Putamen (tissue), 1 donor: Measurements from ENCODE around the gene TPM1.

Source experiments
- DNase-seq: peaks from one replicate; pipeline ENCODE4 v3.0.0-alpha.2; 2016; ENCODE audit warnings: low spot score

Gene TPM1

GRCh38 chr15:63016234-63016633 is 26.3 kb upstream of the TPM1 start:
- DNase-seq = no peak

GRCh38 chr15:63018639-63019038 is 23.9 kb upstream of the TPM1 start:
- DNase-seq = no peak

- DNase-seq = no peak
Observed at GRCh38 chr15:63019511-63020109, 22.9 kb upstream of the TPM1 start.

- no peak for DNase-seq
Observed at GRCh38 chr15:63020128-63020527, 22.4 kb upstream of the TPM1 start.

- no peak for DNase-seq
Observed at GRCh38 chr15:63020759-63021430, 21.7 kb upstream of the TPM1 start.

GRCh38 chr15:63022181-63022580 is 20.4 kb upstream of the TPM1 start:
- no peak for DNase-seq

- DNase-seq = no peak
Observed at GRCh38 chr15:63022663-63023062, 19.9 kb upstream of the TPM1 start.

- no peak for DNase-seq
Observed at GRCh38 chr15:63023351-63023945, 19.1 kb upstream of the TPM1 start.

- DNase-seq = no peak
Observed at GRCh38 chr15:63025460-63025859, 17.1 kb upstream of the TPM1 start.

GRCh38 chr15:63027646-63028045 is 14.9 kb upstream of the TPM1 start:
- DNase-seq = no peak

GRCh38 chr15:63028442-63029110 is 14.0 kb upstream of the TPM1 start:
- no peak for DNase-seq

- no peak for DNase-seq
Observed at GRCh38 chr15:63029676-63030075, 12.9 kb upstream of the TPM1 start.

GRCh38 chr15:63030101-63030551 is 12.4 kb upstream of the TPM1 start:
- no peak for DNase-seq

- DNase-seq = no peak
Observed at GRCh38 chr15:63034578-63034977, 8.0 kb upstream of the TPM1 start.

GRCh38 chr15:63035253-63035652 is 7.3 kb upstream of the TPM1 start:
- no peak for DNase-seq

- no peak for DNase-seq
Observed at GRCh38 chr15:63035977-63036376, 6.6 kb upstream of the TPM1 start.

GRCh38 chr15:63037976-63038720 is 4.4 kb upstream of the TPM1 start:
- DNase-seq = no peak

GRCh38 chr15:63038926-63039673 is 3.4 kb upstream of the TPM1 start:
- no peak for DNase-seq

- DNase-seq = no peak
Observed at GRCh38 chr15:63039811-63040210, 2.7 kb upstream of the TPM1 start.

GRCh38 chr15:63040509-63040908 is 2.0 kb upstream of the TPM1 start:
- no peak for DNase-seq

GRCh38 chr15:63040954-63041353 is 1.6 kb upstream of the TPM1 start:
- no peak for DNase-seq
